Epithelial cell of esophagus (primary cell): ENCODE data around the gene LFNG.

Experiments used
- DNase-seq: peaks from one replicate; pipeline ENCODE4 v3.0.0; 2010; ENCODE audit warnings: low read depth
- H3K4me3 ChIP-seq: 2 replicates; pipeline ENCODE4 v1.5.1; 2011; ENCODE audit warnings: mild to moderate bottlenecking, low read length, control low read depth
- TF ChIP-seq, protein P1 (sequence below): IDR thresholded peaks from 2 replicates; pipeline ENCODE4 v1.5.1; 2011; ENCODE audit warnings: low read depth, mild to moderate bottlenecking, low read length, control low read depth, inconsistent platforms; ENCODE audit not compliant: insufficient read depth; ENCODE audit errors: missing control alignments

LFNG gene

DNA sequence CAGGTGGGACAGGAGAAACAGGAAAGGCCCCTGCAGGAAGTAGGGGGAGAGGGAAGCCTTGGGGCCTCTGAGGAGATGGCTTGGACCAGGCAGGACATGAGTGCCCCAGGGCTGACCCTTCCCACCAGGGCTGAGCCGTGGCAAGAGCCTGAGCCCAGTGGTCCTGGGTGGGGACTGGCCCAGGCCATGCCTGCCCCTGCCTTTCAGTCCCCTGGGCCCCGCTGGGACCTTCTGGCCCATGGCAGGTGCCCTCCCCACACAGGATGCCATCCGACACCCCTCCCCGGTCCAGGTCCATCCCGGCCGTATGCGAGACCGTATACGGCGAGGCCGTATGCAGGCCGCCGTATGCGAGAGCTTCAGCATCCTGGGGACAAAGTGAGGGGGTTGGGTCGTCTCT is 45.4 kb upstream of the LFNG start:
- TF ChIP-seq, protein P1, sequence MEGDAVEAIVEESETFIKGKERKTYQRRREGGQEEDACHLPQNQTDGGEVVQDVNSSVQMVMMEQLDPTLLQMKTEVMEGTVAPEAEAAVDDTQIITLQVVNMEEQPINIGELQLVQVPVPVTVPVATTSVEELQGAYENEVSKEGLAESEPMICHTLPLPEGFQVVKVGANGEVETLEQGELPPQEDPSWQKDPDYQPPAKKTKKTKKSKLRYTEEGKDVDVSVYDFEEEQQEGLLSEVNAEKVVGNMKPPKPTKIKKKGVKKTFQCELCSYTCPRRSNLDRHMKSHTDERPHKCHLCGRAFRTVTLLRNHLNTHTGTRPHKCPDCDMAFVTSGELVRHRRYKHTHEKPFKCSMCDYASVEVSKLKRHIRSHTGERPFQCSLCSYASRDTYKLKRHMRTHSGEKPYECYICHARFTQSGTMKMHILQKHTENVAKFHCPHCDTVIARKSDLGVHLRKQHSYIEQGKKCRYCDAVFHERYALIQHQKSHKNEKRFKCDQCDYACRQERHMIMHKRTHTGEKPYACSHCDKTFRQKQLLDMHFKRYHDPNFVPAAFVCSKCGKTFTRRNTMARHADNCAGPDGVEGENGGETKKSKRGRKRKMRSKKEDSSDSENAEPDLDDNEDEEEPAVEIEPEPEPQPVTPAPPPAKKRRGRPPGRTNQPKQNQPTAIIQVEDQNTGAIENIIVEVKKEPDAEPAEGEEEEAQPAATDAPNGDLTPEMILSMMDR = no peak
- DNase-seq = no peak
- no peak overlapping the region for H3K4me3 ChIP-seq

DNA sequence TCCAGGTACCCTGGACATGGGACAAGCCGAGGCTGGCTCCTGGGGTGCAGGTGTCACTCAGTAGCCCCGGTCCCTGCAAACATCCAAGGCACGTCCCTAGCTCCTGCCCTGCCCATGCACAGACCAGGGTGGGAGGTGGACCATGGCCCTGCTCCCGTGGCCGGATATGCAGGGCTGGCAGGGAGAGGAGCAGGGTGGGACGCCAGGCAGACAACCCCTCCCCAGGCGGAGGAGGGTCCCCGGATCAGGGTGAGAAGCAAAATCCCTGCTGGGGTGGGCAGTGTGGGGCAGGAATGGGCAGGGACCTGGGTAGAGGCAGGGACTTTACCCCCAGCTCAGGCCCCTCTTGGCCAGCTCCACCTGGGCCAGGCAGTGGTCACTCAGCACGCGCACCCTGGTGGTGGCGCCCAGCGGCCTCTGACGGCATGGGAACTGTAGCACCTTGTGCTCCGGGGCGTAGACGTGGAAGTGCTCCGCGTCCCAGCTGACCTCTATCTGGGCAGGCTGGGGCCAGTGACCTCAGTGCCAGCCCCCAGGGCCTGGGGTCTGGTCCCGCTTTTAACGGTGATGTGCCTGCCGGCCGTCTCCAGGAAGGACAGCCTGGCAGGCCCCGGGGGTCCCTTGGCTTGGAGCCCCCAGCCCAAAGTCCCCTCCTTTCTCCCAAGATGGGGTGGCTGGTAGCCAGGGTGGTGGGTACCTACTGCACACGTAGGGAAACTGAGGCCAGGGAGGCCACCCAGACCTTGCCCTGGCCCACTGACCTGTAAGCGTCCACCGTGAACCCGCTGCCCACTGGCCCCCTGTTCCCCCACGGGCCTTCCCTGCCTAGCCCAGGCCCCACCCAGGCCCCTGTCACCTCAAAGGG is 44.5 kb upstream of the LFNG start:
- H3K4me3 ChIP-seq = no peak overlapping the region
- no peak for DNase-seq
- TF ChIP-seq, protein P1 = no peak

DNA sequence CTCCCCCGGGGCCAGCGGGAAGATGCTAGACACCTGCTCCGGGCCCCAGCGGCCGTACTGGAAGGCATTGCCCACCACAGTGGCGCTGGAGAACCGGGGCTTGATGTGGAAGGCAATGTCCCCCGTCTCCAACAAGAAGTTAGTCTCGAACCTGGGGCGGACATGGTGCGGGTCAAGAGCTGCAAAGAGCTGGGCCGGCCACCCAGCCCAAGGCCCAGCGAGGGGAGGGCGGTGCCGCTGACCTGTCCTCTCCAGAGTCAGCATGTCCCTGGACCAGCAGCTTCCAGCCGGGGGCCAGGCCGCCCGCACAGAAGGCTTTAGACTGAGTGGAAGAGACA is 43.9 kb upstream of the LFNG start:
- no peak overlapping the region for H3K4me3 ChIP-seq
- TF ChIP-seq, protein P1 = no peak
- DNase-seq = no peak

DNA sequence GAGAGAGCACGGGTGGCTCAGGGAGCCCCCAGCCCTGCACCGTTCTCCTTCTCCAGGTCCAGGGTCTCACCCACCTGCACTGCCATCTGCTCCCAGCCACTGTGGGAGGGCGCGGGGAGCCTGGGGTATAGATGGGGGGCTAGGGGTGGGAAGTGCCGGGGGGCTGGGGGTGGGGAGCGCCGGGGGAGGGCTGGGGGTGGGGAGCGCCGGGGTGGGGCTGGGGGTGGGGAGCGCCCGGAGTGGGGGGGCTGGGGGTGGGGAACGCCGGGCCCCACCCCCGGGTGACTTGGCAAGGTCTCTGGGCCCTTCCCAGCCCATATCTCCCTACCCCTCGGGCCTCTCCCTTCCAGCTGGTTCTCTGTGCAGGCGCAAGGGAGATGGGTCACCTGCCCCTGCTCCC is 43.3 kb upstream of the LFNG start, which contains the start of gene GRIFIN:
TSS of gene GRIFIN (minus strand) at position 101 of the 400 bp plus-strand sequence. CDS start at position 86, 15 bp downstream.
- TF ChIP-seq, protein P1 = no peak
- DNase-seq = no peak
- H3K4me3 ChIP-seq = no peak within 1 kb of the TSS

DNA sequence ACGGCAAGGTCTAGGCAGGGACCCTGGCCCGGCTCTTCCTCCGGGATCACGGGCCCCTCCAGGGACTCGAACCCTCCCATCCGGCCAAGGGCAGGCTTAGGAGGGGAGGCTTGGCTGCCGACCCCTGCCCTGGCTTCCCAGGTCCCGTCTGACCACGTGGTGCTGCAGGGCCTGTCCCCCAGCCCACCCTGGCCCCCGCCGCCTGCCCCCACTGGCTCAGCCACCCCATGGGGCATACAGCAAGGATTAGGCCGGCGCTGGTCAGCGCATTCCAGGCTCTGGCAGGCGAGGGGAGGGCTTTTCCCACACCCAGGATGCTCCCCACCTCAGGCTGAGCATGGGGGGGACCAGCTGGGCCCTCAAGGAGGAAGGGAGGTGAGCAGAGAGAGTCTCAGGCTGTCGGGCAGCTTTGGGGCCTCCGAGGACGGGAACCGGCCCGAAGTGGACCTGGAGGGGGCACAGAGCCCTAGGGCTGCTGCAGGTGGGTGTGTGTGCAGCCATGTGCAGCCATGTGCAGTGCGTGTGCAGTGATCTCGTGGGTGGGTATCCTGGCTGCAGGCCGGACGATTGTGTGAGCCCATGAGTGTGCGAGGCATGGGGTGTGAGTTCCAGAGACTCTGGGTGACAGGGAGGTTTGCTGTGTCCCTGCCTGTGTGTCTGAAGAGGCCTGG is 42.7 kb upstream of the LFNG start:
- no peak overlapping the region for H3K4me3 ChIP-seq
- no peak for DNase-seq
- TF ChIP-seq, protein P1 = no peak

DNA sequence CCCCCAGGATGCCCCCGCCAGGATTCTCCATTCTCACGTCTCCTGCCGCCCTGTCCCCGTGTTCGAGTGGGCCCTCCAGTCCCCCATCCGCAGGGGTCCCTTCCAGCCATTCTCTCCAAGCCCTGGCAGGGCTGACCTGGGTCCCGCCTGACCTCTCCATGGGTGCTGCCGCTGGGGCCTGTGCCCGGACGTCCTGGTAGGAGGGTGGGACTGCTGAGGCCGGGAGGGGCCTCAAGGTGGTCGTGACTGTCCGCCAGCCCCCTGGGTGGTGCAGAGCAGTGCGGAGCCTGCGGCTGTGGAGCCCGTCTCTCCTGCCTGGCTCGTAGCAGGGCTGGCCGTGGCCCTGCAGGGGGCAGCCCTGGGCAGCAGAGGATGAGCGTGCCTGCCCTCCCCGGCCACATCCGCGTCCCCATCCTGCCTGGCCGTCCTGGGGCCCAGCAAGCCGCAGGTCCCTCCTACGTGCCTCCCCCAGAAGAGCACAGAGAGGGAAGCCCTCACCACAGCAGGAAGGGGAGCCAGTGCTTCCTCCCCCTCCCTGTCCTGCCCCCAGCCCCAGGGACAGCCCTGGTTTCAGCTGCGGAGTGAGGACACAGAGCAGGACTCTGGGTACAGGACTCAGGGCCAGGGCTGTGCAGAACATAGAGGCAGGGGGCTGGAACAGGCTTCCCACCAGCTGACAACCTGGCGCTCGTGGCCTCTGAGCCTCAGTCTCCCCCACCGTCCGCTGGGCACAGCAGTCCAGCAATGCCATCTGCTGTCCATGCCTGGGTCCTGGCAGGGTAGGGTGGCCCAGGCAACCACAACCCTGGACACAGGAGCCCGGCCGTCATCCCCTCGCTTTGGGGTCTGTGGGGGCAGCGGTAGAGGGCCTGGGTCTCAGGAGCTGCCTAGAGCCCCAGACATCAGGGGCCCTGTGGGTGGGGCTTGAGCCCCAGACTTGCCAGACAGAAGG is 41.9 kb upstream of the LFNG start:
- H3K4me3 ChIP-seq = no peak overlapping the region
- TF ChIP-seq, protein P1 = peak; percentile 55
- peak; percentile 47 for DNase-seq
